Measurements from ENCODE around the gene PDE3B. TPM values are rescaled to one million over a fixed set of nuclear protein-coding genes. Genes with fewer than 3 reads are reported as not detected.

Gene PDE3B
- total and polyA plus RNA-seq, 9 of the 15 experiments (the other 6 are each of a cell fraction or from before 2014, with no cell fraction given) = 2.3 to 22.5 (median 12.2) TPM

DNA sequence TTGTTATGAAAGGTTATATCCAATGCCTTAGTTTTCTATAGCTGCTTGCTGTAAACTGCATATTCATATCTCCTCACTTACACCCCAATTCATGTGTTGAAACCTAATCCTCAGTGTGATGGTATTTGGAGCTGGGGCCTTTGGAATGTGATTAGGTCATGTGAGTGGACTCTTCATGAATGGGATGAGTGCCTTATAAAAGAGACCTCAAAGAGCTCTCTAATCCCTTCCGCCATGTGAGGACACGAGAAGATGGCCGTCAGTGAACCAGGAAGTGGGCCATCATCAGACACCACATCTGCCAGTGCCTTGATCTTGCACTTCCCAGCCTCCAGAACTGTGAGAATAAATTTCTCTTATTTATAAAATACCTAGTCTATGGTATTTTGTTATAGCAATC is 169.2 kb downstream of the PDE3B start (continued):
- TF ChIP-seq, protein P1, sequence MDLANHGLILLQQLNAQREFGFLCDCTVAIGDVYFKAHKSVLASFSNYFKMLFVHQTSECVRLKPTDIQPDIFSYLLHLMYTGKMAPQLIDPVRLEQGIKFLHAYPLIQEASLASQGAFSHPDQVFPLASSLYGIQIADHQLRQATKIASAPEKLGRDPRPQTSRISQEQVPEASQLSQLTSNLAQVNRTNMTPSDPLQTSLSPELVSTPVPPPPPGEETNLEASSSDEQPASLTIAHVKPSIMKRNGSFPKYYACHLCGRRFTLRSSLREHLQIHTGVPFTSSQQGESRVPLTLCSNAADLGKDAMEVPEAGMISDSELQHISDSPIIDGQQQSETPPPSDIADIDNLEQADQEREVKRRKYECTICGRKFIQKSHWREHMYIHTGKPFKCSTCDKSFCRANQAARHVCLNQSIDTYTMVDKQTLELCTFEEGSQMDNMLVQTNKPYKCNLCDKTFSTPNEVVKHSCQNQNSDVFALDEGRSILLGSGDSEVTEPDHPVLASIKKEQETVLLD (IDR thresholded peaks at IDR 0.05) = no peak
- TF ChIP-seq ZNF584 (CRISPR knock-in tag; IDR thresholded peaks at IDR 0.05; ENCODE audit: low read depth) = no peak
- TF ChIP-seq MTA1 (IDR thresholded peaks at IDR 0.05; ENCODE audit: borderline replicate concordance) = no peak
- TF ChIP-seq ZSCAN32 (CRISPR knock-in tag; IDR thresholded peaks at IDR 0.05) = no peak
- no peak for TF ChIP-seq TRIM24 (IDR thresholded peaks at IDR 0.05)

DNA sequence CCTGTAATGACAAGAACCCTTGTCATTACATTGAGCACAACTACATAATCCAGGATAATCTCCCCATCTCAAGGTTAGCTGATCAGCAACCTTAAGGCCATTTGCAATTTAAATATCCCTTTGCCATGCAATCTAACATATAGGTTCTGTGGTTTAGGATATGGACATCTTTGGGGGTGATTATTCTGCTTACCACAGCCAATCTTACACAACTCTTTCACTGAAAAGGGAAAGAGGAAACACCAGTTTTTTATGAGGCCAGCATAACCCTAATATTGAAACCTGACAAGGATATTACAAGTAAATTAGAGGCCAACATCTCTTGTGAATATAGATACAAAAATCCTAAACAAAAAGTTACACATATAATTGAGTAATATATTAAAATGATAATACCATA is 169.9 kb downstream of the PDE3B start:
- ChIA-PET CTCF (ENCODE audit: low intra/inter-chr PET ratio) (no interaction called here), POLR2A (interaction anchor here (1.2 kb wide), 1 partner anchor 48 kb away, joined by 4 read pairs; no protein-coding TSS in a partner anchor)
- no peak overlapping the region for H3K4me3 ChIP-seq
- no peaks in the 10 kb centered on the region for H3K4me1 ChIP-seq (replicated peaks in 1 of 2; ENCODE audit: control insufficient read depth in 2 of 2, insufficient read depth in 2 of 2, low read length in 2 of 2)
- no peaks in the 10 kb centered on the region for H3K79me2 ChIP-seq (ENCODE audit: control insufficient read depth, insufficient read depth, low read length)
- peaks cover 6% of the 10 kb centered on the region; the same call in 1 of the 3 replicates for H3K36me3 ChIP-seq (ENCODE audit: control insufficient read depth, insufficient read depth, low read length)
- no peak overlapping the region for H3K9ac ChIP-seq (ENCODE audit: insufficient read depth in 1 of 2, low read depth in 2 of 2, low read length in 2 of 2)
- H2AFZ ChIP-seq (ENCODE audit: low read depth, low read length) = no peak overlapping the region
- no peaks in the 10 kb centered on the region for H4K20me1 ChIP-seq (replicated peaks; ENCODE audit: control insufficient read depth, insufficient read depth, low read length)
- ATAC-seq (no peak), DNase-seq (ENCODE audit: extremely low read depth in 1 of 4, low spot score in 3 of 4) (no peak), FAIRE-seq (no peak)
- H3K27me3 ChIP-seq (ENCODE audit: control insufficient read depth in 2 of 2, insufficient read depth in 2 of 2, low read length in 2 of 2) = no peaks in the 10 kb centered on the region
- H3K27ac ChIP-seq (ENCODE audit: extremely low read depth, low read depth, low read length) = no peak overlapping the region
- no peaks in the 10 kb centered on the region for H3K9me1 ChIP-seq (ENCODE audit: control insufficient read depth, insufficient read depth, low read length)
- H3K9me3 ChIP-seq (replicated peaks; ENCODE audit: control insufficient read depth, insufficient read depth, low read depth, low read length) = no peaks in the 10 kb centered on the region
- no TSS peak for BruUV-seq (replicated peaks)
- intact Hi-C loops (cut with micrococcal nuclease) (no loop called here), in situ Hi-C loops (cut with MboI) (no loop called here)
- H3K4me2 ChIP-seq (ENCODE audit: insufficient read depth, low read length) = no peak overlapping the region
- TF ChIP-seq ATF1 (CRISPR knock-in tag; IDR thresholded peaks at IDR 0.05) = no peak
- no peak for TF ChIP-seq ATF1 (tag; IDR thresholded peaks at IDR 0.05)
- no peak for TF ChIP-seq BRD4 (IDR thresholded peaks at IDR 0.05)
- TF ChIP-seq TEAD2 (tag; IDR thresholded peaks at IDR 0.05) = no peak
- no peak for TF ChIP-seq ARNT (IDR thresholded peaks at IDR 0.05)
- TF ChIP-seq RBM14 (IDR thresholded peaks at IDR 0.05; ENCODE audit: borderline replicate concordance, insufficient read depth, low read depth, low read length) = no peak
- TF ChIP-seq, protein P2, sequence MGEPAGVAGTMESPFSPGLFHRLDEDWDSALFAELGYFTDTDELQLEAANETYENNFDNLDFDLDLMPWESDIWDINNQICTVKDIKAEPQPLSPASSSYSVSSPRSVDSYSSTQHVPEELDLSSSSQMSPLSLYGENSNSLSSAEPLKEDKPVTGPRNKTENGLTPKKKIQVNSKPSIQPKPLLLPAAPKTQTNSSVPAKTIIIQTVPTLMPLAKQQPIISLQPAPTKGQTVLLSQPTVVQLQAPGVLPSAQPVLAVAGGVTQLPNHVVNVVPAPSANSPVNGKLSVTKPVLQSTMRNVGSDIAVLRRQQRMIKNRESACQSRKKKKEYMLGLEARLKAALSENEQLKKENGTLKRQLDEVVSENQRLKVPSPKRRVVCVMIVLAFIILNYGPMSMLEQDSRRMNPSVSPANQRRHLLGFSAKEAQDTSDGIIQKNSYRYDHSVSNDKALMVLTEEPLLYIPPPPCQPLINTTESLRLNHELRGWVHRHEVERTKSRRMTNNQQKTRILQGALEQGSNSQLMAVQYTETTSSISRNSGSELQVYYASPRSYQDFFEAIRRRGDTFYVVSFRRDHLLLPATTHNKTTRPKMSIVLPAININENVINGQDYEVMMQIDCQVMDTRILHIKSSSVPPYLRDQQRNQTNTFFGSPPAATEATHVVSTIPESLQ (CRISPR knock-in tag; IDR thresholded peaks at IDR 0.05) = no peak
- TF ChIP-seq, protein P3, sequence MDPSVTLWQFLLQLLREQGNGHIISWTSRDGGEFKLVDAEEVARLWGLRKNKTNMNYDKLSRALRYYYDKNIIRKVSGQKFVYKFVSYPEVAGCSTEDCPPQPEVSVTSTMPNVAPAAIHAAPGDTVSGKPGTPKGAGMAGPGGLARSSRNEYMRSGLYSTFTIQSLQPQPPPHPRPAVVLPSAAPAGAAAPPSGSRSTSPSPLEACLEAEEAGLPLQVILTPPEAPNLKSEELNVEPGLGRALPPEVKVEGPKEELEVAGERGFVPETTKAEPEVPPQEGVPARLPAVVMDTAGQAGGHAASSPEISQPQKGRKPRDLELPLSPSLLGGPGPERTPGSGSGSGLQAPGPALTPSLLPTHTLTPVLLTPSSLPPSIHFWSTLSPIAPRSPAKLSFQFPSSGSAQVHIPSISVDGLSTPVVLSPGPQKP (CRISPR knock-in tag; IDR thresholded peaks at IDR 0.05) = no peak
- TF ChIP-seq BDP1 (IDR thresholded peaks at IDR 0.05; ENCODE audit: insufficient read depth, insufficient read length) = no peak
- TF ChIP-seq HNRNPK (IDR thresholded peaks at IDR 0.05; ENCODE audit: low read depth, low read length, poor library complexity, severe bottlenecking) = no peak
- TF ChIP-seq SMAD3 (CRISPR knock-in tag; conservative IDR thresholded peaks at IDR 0.05) = no peak
- no peak for TF ChIP-seq BACH1 (tag; IDR thresholded peaks at IDR 0.05)
- no peak for TF ChIP-seq PURB (CRISPR knock-in tag; IDR thresholded peaks at IDR 0.05; ENCODE audit: low read depth)
- TF ChIP-seq GTF2F1 (IDR thresholded peaks at IDR 0.05; ENCODE audit: low read depth, low read length) = no peak
- no peak for TF ChIP-seq ETS2 (tag; IDR thresholded peaks at IDR 0.05; ENCODE audit: borderline replicate concordance, poor library complexity, severe bottlenecking)
- no peak for TF ChIP-seq MCM2 (IDR thresholded peaks at IDR 0.05; ENCODE audit: low read depth)

Data from K562 (cell line).